WTC11 (cell line): ENCODE measurements around the gene UNC79.

Experiments
- AFF4 ChIP-seq: sonication (generic); formaldehyde crosslinking; IDR thresholded peaks from 2 replicates; pipeline ENCODE4 v1.8.1; 2023; ENCODE audit warnings: mild to moderate bottlenecking, missing genetic modification reagents, borderline replicate concordance
- AR ChIP-seq: fragments of 250-450 bp; sonication (Bioruptor Pico); IDR thresholded peaks from 2 replicates; pipeline ENCODE4 v1.9.0; 2021; ENCODE audit warnings: mild to moderate bottlenecking
- ARID4B ChIP-seq: sonication (generic); formaldehyde crosslinking; IDR thresholded peaks from 2 replicates; pipeline ENCODE4 v1.8.0; 2023; ENCODE audit warnings: missing genetic modification reagents, mild to moderate bottlenecking, borderline replicate concordance
- ATF2 ChIP-seq: sonication (generic); formaldehyde crosslinking; IDR thresholded peaks from 2 replicates; pipeline ENCODE4 v1.8.1; 2022; ENCODE audit warnings: low read depth, missing genetic modification reagents, borderline replicate concordance
- ATF6 ChIP-seq: sonication (generic); formaldehyde crosslinking; IDR thresholded peaks from 2 replicates; pipeline ENCODE4 v1.8.1; 2023; ENCODE audit warnings: mild to moderate bottlenecking, missing genetic modification reagents
- CTCF ChIP-seq: fragments of 200-600 bp; IDR thresholded peaks from 2 replicates; pipeline ENCODE4 v1.8.0; 2022; ENCODE audit warnings: antibody characterized with exemption
- GABPB1 ChIP-seq: sonication (generic); formaldehyde crosslinking; IDR thresholded peaks from 2 replicates; pipeline ENCODE4 v1.8.1; 2023; ENCODE audit warnings: mild to moderate bottlenecking, missing genetic modification reagents
- NFE2L1 ChIP-seq: sonication (generic); formaldehyde crosslinking; IDR thresholded peaks from 2 replicates; pipeline ENCODE4 v1.8.1; 2023; ENCODE audit warnings: missing genetic modification reagents
- NR2C2 ChIP-seq: sonication (generic); formaldehyde crosslinking; IDR thresholded peaks from 2 replicates; pipeline ENCODE4 v1.8.0; 2022; ENCODE audit warnings: mild to moderate bottlenecking, missing genetic modification reagents
- TEAD4 ChIP-seq: sonication (generic); formaldehyde crosslinking; IDR thresholded peaks from 2 replicates; pipeline ENCODE4 v1.8.0; 2022; ENCODE audit warnings: mild to moderate bottlenecking, missing genetic modification reagents
- ZMAT4 ChIP-seq: fragments of 250-450 bp; sonication (Bioruptor Pico); IDR thresholded peaks from 2 replicates; pipeline ENCODE4 v1.9.0; 2021; ENCODE audit warnings: mild to moderate bottlenecking
- ZNF423 ChIP-seq: fragments of 250-450 bp; sonication (Bioruptor Pico); IDR thresholded peaks from 2 replicates; pipeline ENCODE4 v2.1.2; 2022; ENCODE audit warnings: mild to moderate bottlenecking, moderate library complexity

GRCh38 chr14:93748208-93749075, 317.7 kb downstream of the UNC79 start:
- no peak for TF ChIP-seq ATF6 (CRISPR knock-in tag)
- no peak for TF ChIP-seq CTCF
- no peak for TF ChIP-seq AR
- TF ChIP-seq ZMAT4 (CRISPR knock-in tag) = no peak
- TF ChIP-seq ATF2 (CRISPR knock-in tag) = no peak
- TF ChIP-seq ZNF423 (CRISPR knock-in tag) = no peak
- TF ChIP-seq AFF4 (CRISPR knock-in tag) = no peak
- TF ChIP-seq NFE2L1 (CRISPR knock-in tag) = no peak
- no peak for TF ChIP-seq ARID4B (CRISPR knock-in tag)
- TF ChIP-seq TEAD4 (CRISPR knock-in tag) = no peak
- no peak for TF ChIP-seq GABPB1 (CRISPR knock-in tag)
- TF ChIP-seq NR2C2 (CRISPR knock-in tag) = no peak
